Ascending aorta (tissue), 2 donors: ENCODE results near the gene DYDC2. TPM values are rescaled to one million over a fixed set of nuclear protein-coding genes. Genes with fewer than 3 reads are reported as not detected.
"Not testable (repeated sequence)": the region's sequence is repeated elsewhere in the genome, so short reads cannot be mapped to it uniquely, and the experiment has no call there.

Experiments used
- DNase-seq, 2 donors: peaks; one replicate each; pipeline ENCODE4 v3.0.0-alpha.2; 2019; ENCODE audit warnings: low spot score in 2 of 2
- H3K27ac ChIP-seq, 2 donors: fragments of 200-600 bp; sonication (generic); one replicate each; pipeline ENCODE4 v1.5.1; 2016 to 2017; ENCODE audit warnings: mild to moderate bottlenecking in 1 of 2
- H3K27me3 ChIP-seq: fragments of 200-600 bp; sonication (generic); one replicate; pipeline ENCODE4 v1.5.1; 2017
- H3K36me3 ChIP-seq, 2 donors: fragments of 200-600 bp; sonication (generic); one replicate each; pipeline ENCODE4 v1.5.1; 2016
- H3K4me1 ChIP-seq, 2 donors: fragments of 200-600 bp; sonication (generic); one replicate each; pipeline ENCODE4 v1.5.1; 2016 to 2017; ENCODE audit warnings: mild to moderate bottlenecking in 1 of 2
- H3K4me3 ChIP-seq, 2 donors: fragments of 200-600 bp; sonication (generic); one replicate each; pipeline ENCODE4 v1.5.1; 2016 to 2017; ENCODE audit warnings: mild to moderate bottlenecking in 1 of 2
- H3K9me3 ChIP-seq, 2 donors: fragments of 200-600 bp; sonication (generic); one replicate each; pipeline ENCODE4 v1.5.1; 2016
- CTCF ChIP-seq, 3 experiments: fragments of 200-600 bp in 2 of 3; fragments of 450-650 bp in 1 of 3; sonication (generic) in 2 of 3; IDR thresholded peaks; one replicate each; pipeline ENCODE4 v1.5.1; 2016 to 2019; ENCODE audit warnings: antibody characterized with exemption in 3 of 3, mild to moderate bottlenecking in 1 of 3, moderate library complexity in 1 of 3
- intact Hi-C: fragments of 100-400 bp; cut with DNase I; formaldehyde crosslinking; loops from one replicate; pipeline ENCODE4 v1.15.1; 2023
- total RNA-seq: library from RNA; depleted of rRNA; stranded (reverse); fragments of >200 nt; gene quantifications from one replicate; pipeline ENCODE4 v1.1.0, GENCODE V29; 2016

DYDC2 gene
- total RNA-seq, 1 donor from 2014 or later: not detected

- intact Hi-C loops: no loop called here
- H3K36me3 ChIP-seq: no peaks in the 10 kb centered on the region
- no peak for TF ChIP-seq CTCF (IDR thresholded peaks at IDR 0.05)
These were observed 5.4 kb upstream of the DYDC2 start for GRCh38 chr10:80351220-80351619.

GRCh38 chr10:80356989-80357850 is 639 bp downstream of the DYDC2 start:
- no peak for TF ChIP-seq CTCF (IDR thresholded peaks at IDR 0.05)
- H3K27me3 ChIP-seq: no peaks in the 10 kb centered on the region
- no peaks in the 10 kb centered on the region for H3K9me3 ChIP-seq
- intact Hi-C loops: no loop called here
- DNase-seq: no peak
- H3K27ac ChIP-seq: no peak overlapping the region
- H3K4me1 ChIP-seq: peaks cover 0 to 7% of the 10 kb centered on the region in 2 donors
- peak overlapping the region; percentile 29 to 51 for H3K4me3 ChIP-seq
- no peaks in the 10 kb centered on the region for H3K36me3 ChIP-seq

More at GRCh38 chr10:80351220-80351619, 5.4 kb upstream of the DYDC2 start:
- Histone ChIP-seq H3K9me3 (no peaks in the 10 kb centered on the region), H3K27me3 (no peaks in the 10 kb centered on the region), H3K27ac (no peak overlapping the region), H3K4me1 (peaks cover 0 to under 1% of the 10 kb centered on the region in 2 donors), H3K4me3 (no peak overlapping the region)
- DNase-seq: no peak

- H3K27ac ChIP-seq: no peak overlapping the region
- no peak overlapping the region for H3K4me3 ChIP-seq
- no peaks in the 10 kb centered on the region for H3K36me3 ChIP-seq
- no peaks in the 10 kb centered on the region for H3K9me3 ChIP-seq
- TF ChIP-seq CTCF (IDR thresholded peaks at IDR 0.05): no peak
- DNase-seq: no peak
- intact Hi-C loops: no loop called here
- H3K4me1 ChIP-seq: peaks cover 0 to 7% of the 10 kb centered on the region in 2 donors
- H3K27me3 ChIP-seq: no peaks in the 10 kb centered on the region
These were observed 1.2 kb downstream of the DYDC2 start for GRCh38 chr10:80357851-80358125.

- H3K4me1 ChIP-seq, H3K27me3 ChIP-seq, H3K36me3 ChIP-seq, DNase-seq, intact Hi-C loops, H3K9me3 ChIP-seq, H3K4me3 ChIP-seq, H3K27ac ChIP-seq: not testable (repeated sequence)
These were observed 2.3 kb downstream of the DYDC2 start for GRCh38 chr10:80358925-80359324.

- no peaks in the 10 kb centered on the region for H3K36me3 ChIP-seq
- no peaks in the 10 kb centered on the region for H3K27me3 ChIP-seq
- TF ChIP-seq CTCF (IDR thresholded peaks at IDR 0.05): no peak
- H3K9me3 ChIP-seq: no peaks in the 10 kb centered on the region
- intact Hi-C loops: no loop called here
- DNase-seq: no peak
- peaks cover 0 to 7% of the 10 kb centered on the region in 2 donors for H3K4me1 ChIP-seq
- no peak overlapping the region for H3K4me3 ChIP-seq
- no peak overlapping the region for H3K27ac ChIP-seq
These were observed 3.1 kb downstream of the DYDC2 start for GRCh38 chr10:80359644-80360043.

- Histone ChIP-seq H3K27me3 (no peaks in the 10 kb centered on the region), H3K4me1 (no peaks in the 10 kb centered on the region), H3K4me3 (no peak overlapping the region), H3K36me3 (no peaks in the 10 kb centered on the region), H3K27ac (no peak overlapping the region), H3K9me3 (peaks cover 0 to 9% of the 10 kb centered on the region in 2 donors)
- intact Hi-C loops: no loop called here
- no peak for DNase-seq
- no peak for TF ChIP-seq CTCF (IDR thresholded peaks at IDR 0.05)
These were observed 8.9 kb downstream of the DYDC2 start for GRCh38 chr10:80365510-80365909.
